ENCODE measurements around the gene COQ4. TPM values are rescaled to one million over a fixed set of nuclear protein-coding genes. Genes with fewer than 3 reads are reported as not detected.
"Not testable (repeated sequence)": the region's sequence is repeated elsewhere in the genome, so short reads cannot be mapped to it uniquely, and the experiment has no call there.

The COQ4 gene
- total RNA-seq, 1 donor from 2014 or later: 58.5 TPM

GRCh38 chr9:128333451-128333869, 10.8 kb downstream of the COQ4 start:
- Mint-ChIP-seq H3K4me3 (no peak overlapping the region), H3K4me1 (ENCODE audit: unreplicated experiment) (no peaks in the 10 kb centered on the region), H3K36me3 (peaks cover 5% of the 10 kb centered on the region), H3K27me3 (no peaks in the 10 kb centered on the region), H3K27ac (no peak overlapping the region), H3K9me3 (no peaks in the 10 kb centered on the region)
- TF ChIP-seq CTCF (conservative IDR thresholded peaks at IDR 0.05): no peak
- DNase-seq (ENCODE audit: extremely low spot score, unreplicated experiment): no peak

GRCh38 chr9:128335161-128335560, 12.5 kb downstream of the COQ4 start:
- no peak overlapping the region for H3K27ac Mint-ChIP-seq
- DNase-seq (ENCODE audit: extremely low spot score, unreplicated experiment): no peak
- no peak for TF ChIP-seq CTCF (conservative IDR thresholded peaks at IDR 0.05)
- H3K4me3 Mint-ChIP-seq: no peak overlapping the region
- no peaks in the 10 kb centered on the region for H3K9me3 Mint-ChIP-seq
- H3K36me3 Mint-ChIP-seq: peaks cover 5% of the 10 kb centered on the region
- no peaks in the 10 kb centered on the region for H3K4me1 Mint-ChIP-seq (ENCODE audit: unreplicated experiment)
- H3K27me3 Mint-ChIP-seq: no peaks in the 10 kb centered on the region

- no peak overlapping the region for H3K27ac Mint-ChIP-seq
- no peaks in the 10 kb centered on the region for H3K4me1 Mint-ChIP-seq (ENCODE audit: unreplicated experiment)
- no peaks in the 10 kb centered on the region for H3K9me3 Mint-ChIP-seq
- H3K4me3 Mint-ChIP-seq: no peak overlapping the region
- peaks cover 5% of the 10 kb centered on the region for H3K36me3 Mint-ChIP-seq
- no peaks in the 10 kb centered on the region for H3K27me3 Mint-ChIP-seq
- DNase-seq (ENCODE audit: extremely low spot score, unreplicated experiment): no peak
- TF ChIP-seq CTCF (conservative IDR thresholded peaks at IDR 0.05): no peak
Observed at GRCh38 chr9:128335914-128336313, 13.3 kb downstream of the COQ4 start.

GRCh38 chr9:128337936-128338335, 15.3 kb downstream of the COQ4 start:
- no peak for DNase-seq (ENCODE audit: extremely low spot score, unreplicated experiment)
- Mint-ChIP-seq H3K36me3 (peaks cover under 1% of the 10 kb centered on the region), H3K27ac (no peak overlapping the region), H3K4me3 (peak overlapping the region; percentile 6), H3K9me3 (no peaks in the 10 kb centered on the region), H3K27me3 (no peaks in the 10 kb centered on the region), H3K4me1 (ENCODE audit: unreplicated experiment) (peaks cover 6% of the 10 kb centered on the region)
- no peak for TF ChIP-seq CTCF (conservative IDR thresholded peaks at IDR 0.05)

- not testable (repeated sequence) for DNase-seq (ENCODE audit: extremely low spot score, unreplicated experiment); H3K36me3 Mint-ChIP-seq; H3K4me1 Mint-ChIP-seq (ENCODE audit: unreplicated experiment); H3K9me3 Mint-ChIP-seq; H3K27me3 Mint-ChIP-seq; H3K27ac Mint-ChIP-seq
- H3K4me3 Mint-ChIP-seq: peak overlapping the region; percentile 59
Observed at GRCh38 chr9:128338852-128339614, 16.4 kb downstream of the COQ4 start.

- no peaks in the 10 kb centered on the region for H3K27me3 Mint-ChIP-seq
- H3K4me3 Mint-ChIP-seq: peak within 1 kb of the TSS; percentile 100
- peak; percentile 86 for DNase-seq (ENCODE audit: extremely low spot score, unreplicated experiment)
- TF ChIP-seq CTCF (conservative IDR thresholded peaks at IDR 0.05): no peak
- H3K9me3 Mint-ChIP-seq: no peaks in the 10 kb centered on the region
- peaks cover 6% of the 10 kb centered on the region for H3K4me1 Mint-ChIP-seq (ENCODE audit: unreplicated experiment)
- H3K36me3 Mint-ChIP-seq: no peaks in the 10 kb centered on the region
- peak within 1 kb of the TSS; percentile 94 for H3K27ac Mint-ChIP-seq
Observed at GRCh38 chr9:128339761-128340690, 17.4 kb downstream of the COQ4 start, which contains the start of gene SLC27A4. SLC27A4 (plus strand) TSS chr9:128340527; CDS start chr9:128343133, 2,606 bp downstream.
